Adrenal gland (tissue), 5 donors: ENCODE data around the gene CCT8L2.

ENCODE experiments used
- CTCF ChIP-seq, 6 experiments: fragments of 450-650 bp in 4 of 6; fragments of 200-600 bp in 2 of 6; sonication (generic) in 1 of 6; IDR thresholded peaks; 1 replicate in 5 of 6; 2 replicates in 1 of 6; pipeline versions ENCODE4 v1.5.1 to v1.8.0; 2016 to 2021; ENCODE audit warnings: antibody characterized with exemption in 6 of 6, mild to moderate bottlenecking in 2 of 6, moderate library complexity in 1 of 6
- POLR2A ChIP-seq, 2 donors: fragments of 450-650 bp; IDR thresholded peaks; one replicate each; pipeline ENCODE4 v1.6.1; 2017; ENCODE audit warnings: antibody characterized with exemption in 2 of 2, mild to moderate bottlenecking in 2 of 2, moderate library complexity in 1 of 2
- donor health status: DM: no; HTN: no; CAD: no.

GRCh38 chr22:16563555-16564520 lies 28.8 kb downstream of the CCT8L2 start:
- TF ChIP-seq CTCF (IDR thresholded peaks at IDR 0.05) (no peak), POLR2A (IDR thresholded peaks at IDR 0.05) (no peak)
